DOHH2 (cell line): ENCODE data around the gene MDFIC.

Experiments
- H3F3A ChIP-seq: fragments of 200-600 bp; sonication (generic), shearing (Covaris generic); 2 replicates; pipeline ENCODE4 v1.6.0; 2016; ENCODE audit warnings: antibody characterized with exemption, mild to moderate bottlenecking; ENCODE audit not compliant: control insufficient read depth, insufficient read depth
- H3K27ac ChIP-seq: fragments of 200-600 bp; sonication (generic); 2 replicates; pipeline ENCODE4 v1.5.1; 2014; ENCODE audit warnings: low read depth, mild to moderate bottlenecking, low read length, moderate library complexity
- H3K27me3 ChIP-seq: fragments of 200-600 bp; sonication (generic); 2 replicates; pipeline ENCODE4 v1.6.1; 2014; ENCODE audit warnings: mild to moderate bottlenecking, low read length, mixed read lengths; ENCODE audit not compliant: control insufficient read depth
- H3K36me3 ChIP-seq: fragments of 200-600 bp; sonication (generic); 2 replicates; pipeline ENCODE4 v1.6.1; 2014; ENCODE audit warnings: mild to moderate bottlenecking, low read length, moderate library complexity, mixed read lengths; ENCODE audit not compliant: control insufficient read depth
- H3K4me1 ChIP-seq: fragments of 200-600 bp; sonication (generic); 2 replicates; pipeline ENCODE4 v1.6.1; 2014; ENCODE audit warnings: mild to moderate bottlenecking, low read length, mixed read lengths; ENCODE audit not compliant: control insufficient read depth
- H3K4me2 ChIP-seq: fragments of 200-600 bp; sonication (generic); 2 replicates; pipeline ENCODE4 v1.6.0; 2014; ENCODE audit warnings: mild to moderate bottlenecking, low read length, moderate library complexity
- H3K4me3 ChIP-seq: fragments of 200-600 bp; sonication (generic); 2 replicates; pipeline ENCODE4 v1.5.1; 2014; ENCODE audit warnings: mild to moderate bottlenecking, low read length, mixed read lengths
- H3K79me2 ChIP-seq: fragments of 200-600 bp; sonication (generic); 2 replicates; pipeline ENCODE4 v1.6.1; 2014; ENCODE audit warnings: mild to moderate bottlenecking, low read length, mixed read lengths; ENCODE audit not compliant: control insufficient read depth
- H3K9me2 ChIP-seq: fragments of 200-600 bp; sonication (generic); replicated peaks from 2 replicates; pipeline ENCODE4 v1.6.1; 2014; ENCODE audit warnings: mild to moderate bottlenecking, low read length, mixed read lengths; ENCODE audit not compliant: control insufficient read depth
- H3K9me3 ChIP-seq: fragments of 200-600 bp; sonication (generic); 2 replicates; pipeline ENCODE4 v1.6.1; 2014; ENCODE audit warnings: antibody characterized with exemption, low read length, mixed read lengths; ENCODE audit not compliant: control insufficient read depth, insufficient read depth
- H4K20me1 ChIP-seq: fragments of 200-600 bp; sonication (generic); 2 replicates; pipeline ENCODE4 v1.6.0; 2014; ENCODE audit warnings: low read depth, mild to moderate bottlenecking, antibody characterized with exemption, low read length, moderate library complexity; ENCODE audit not compliant: control insufficient read depth, insufficient read depth
- CTCF ChIP-seq: fragments of 200-600 bp; sonication (generic); IDR thresholded peaks from one replicate; pipeline ENCODE4 v1.5.1; 2014; ENCODE audit warnings: antibody characterized with exemption, mild to moderate bottlenecking, low read depth, low read length; ENCODE audit not compliant: poor library complexity, severe bottlenecking
- EZH2phosphoT487 ChIP-seq: fragments of 200-600 bp; sonication (generic); IDR thresholded peaks from 2 replicates; pipeline ENCODE4 v1.6.1; 2017; ENCODE audit warnings: borderline replicate concordance, mild to moderate bottlenecking, antibody characterized with exemption, low read length, moderate library complexity, mixed read lengths

Gene MDFIC

GRCh38 chr7:114916261-114916892 lies 5.5 kb upstream of the MDFIC start:
- peaks cover 12% of the 10 kb centered on the region for H3K4me1 ChIP-seq
- H3K4me3 ChIP-seq, result no peak overlapping the region
- H3K9me3 ChIP-seq, result no peaks in the 10 kb centered on the region
- H3F3A ChIP-seq, result peaks cover 4% of the 10 kb centered on the region
- no peak overlapping the region for H3K4me2 ChIP-seq
- TF ChIP-seq CTCF (no peak), EZH2phosphoT487 (no peak)
- no peaks in the 10 kb centered on the region for H3K27me3 ChIP-seq
- no peak overlapping the region for H3K27ac ChIP-seq
- H3K79me2 ChIP-seq, result no peaks in the 10 kb centered on the region
- H3K9me2 ChIP-seq, result no peaks in the 10 kb centered on the region
- H4K20me1 ChIP-seq, result no peaks in the 10 kb centered on the region
- H3K36me3 ChIP-seq, result no peaks in the 10 kb centered on the region

DNA sequence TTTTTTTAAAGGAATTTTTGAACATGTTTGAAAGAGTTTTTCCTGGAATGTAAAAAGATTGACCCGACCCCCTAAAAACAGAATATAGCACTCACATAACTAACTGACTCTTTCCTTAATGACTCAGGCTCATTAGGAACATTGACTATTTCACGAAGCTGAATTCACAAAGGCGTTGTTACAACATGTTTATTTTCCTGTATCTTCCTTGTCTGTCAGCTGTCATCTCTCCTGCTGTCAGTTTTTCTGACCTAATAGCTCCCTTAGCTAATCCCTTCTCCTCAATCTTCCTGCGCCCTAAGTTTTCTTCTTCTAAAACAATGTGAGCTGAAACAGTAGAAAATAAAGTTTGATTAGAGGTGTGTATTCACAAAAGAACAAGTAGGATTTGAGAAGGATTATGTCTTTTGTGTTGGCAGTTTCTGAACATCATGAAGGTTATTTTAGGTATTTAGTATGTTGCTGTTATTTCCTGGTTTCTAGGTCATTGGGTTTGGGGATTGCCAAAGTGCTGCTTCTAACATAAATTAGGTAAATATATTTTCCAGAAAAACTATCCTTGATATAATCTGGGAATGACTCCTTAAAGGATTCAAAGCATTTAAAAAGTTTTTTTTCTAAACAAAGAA lies 4.6 kb upstream of the MDFIC start:
- H3K4me2 ChIP-seq, result no peak overlapping the region
- TF ChIP-seq EZH2phosphoT487 (no peak), CTCF (no peak)
- no peak overlapping the region for H3K4me3 ChIP-seq
- no peaks in the 10 kb centered on the region for H3K9me3 ChIP-seq
- H3K9me2 ChIP-seq, result no peaks in the 10 kb centered on the region
- H3K36me3 ChIP-seq, result no peaks in the 10 kb centered on the region
- peaks cover 7% of the 10 kb centered on the region for H3F3A ChIP-seq
- no peaks in the 10 kb centered on the region for H3K27me3 ChIP-seq
- H4K20me1 ChIP-seq, result no peaks in the 10 kb centered on the region
- H3K4me1 ChIP-seq, result peaks cover 18% of the 10 kb centered on the region
- no peaks in the 10 kb centered on the region for H3K79me2 ChIP-seq
- no peak overlapping the region for H3K27ac ChIP-seq

DNA sequence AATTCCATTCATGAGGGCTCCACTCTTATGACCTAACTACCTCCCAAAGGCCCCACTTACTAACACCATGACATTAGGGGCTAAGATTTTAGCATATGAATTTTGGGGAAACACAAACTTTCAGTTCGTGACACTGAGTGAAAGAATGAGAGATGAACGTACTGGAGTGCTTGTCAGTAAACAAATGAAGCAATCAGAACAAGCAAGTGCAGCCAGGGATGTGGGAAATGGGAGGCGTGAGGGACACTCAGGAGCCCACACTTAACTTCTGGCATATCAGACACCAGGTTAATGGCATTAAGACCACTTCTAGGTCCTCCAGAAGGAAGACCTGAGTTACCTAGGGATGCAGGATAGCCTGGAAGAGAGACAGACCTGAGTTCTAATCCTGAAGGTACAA lies 2.3 kb upstream of the MDFIC start:
- no peak overlapping the region for H3K4me2 ChIP-seq
- H3K4me1 ChIP-seq, result peaks cover 31% of the 10 kb centered on the region

More for the DNA sequence above, 2.3 kb upstream of the MDFIC start:
- H3K4me3 ChIP-seq, result no peak overlapping the region
- no peaks in the 10 kb centered on the region for H3K9me3 ChIP-seq
- H4K20me1 ChIP-seq, result no peaks in the 10 kb centered on the region
- TF ChIP-seq EZH2phosphoT487, result no peak
- no peak for TF ChIP-seq CTCF
- peaks cover 7% of the 10 kb centered on the region for H3F3A ChIP-seq
- H3K36me3 ChIP-seq, result no peaks in the 10 kb centered on the region
- H3K27ac ChIP-seq, result no peak overlapping the region
- H3K9me2 ChIP-seq, result no peaks in the 10 kb centered on the region
- peaks cover 11% of the 10 kb centered on the region for H3K79me2 ChIP-seq
- no peaks in the 10 kb centered on the region for H3K27me3 ChIP-seq
